Fibroblast of skin of back (primary cell): Measurements from ENCODE around the gene QRICH1.
"Not testable (repeated sequence)": the region's sequence is repeated elsewhere in the genome, so short reads cannot be mapped to it uniquely, and the experiment has no call there.

Source experiments
- DNase-seq: peaks from one replicate; pipeline ENCODE4 v3.0.0-alpha.2; 2013

Gene QRICH1

GRCh38 chr3:49015765-49016164, 78.1 kb downstream of the QRICH1 start:
- no peak for DNase-seq

GRCh38 chr3:49015072-49015471, 78.8 kb downstream of the QRICH1 start:
- DNase-seq = no peak

DNA sequence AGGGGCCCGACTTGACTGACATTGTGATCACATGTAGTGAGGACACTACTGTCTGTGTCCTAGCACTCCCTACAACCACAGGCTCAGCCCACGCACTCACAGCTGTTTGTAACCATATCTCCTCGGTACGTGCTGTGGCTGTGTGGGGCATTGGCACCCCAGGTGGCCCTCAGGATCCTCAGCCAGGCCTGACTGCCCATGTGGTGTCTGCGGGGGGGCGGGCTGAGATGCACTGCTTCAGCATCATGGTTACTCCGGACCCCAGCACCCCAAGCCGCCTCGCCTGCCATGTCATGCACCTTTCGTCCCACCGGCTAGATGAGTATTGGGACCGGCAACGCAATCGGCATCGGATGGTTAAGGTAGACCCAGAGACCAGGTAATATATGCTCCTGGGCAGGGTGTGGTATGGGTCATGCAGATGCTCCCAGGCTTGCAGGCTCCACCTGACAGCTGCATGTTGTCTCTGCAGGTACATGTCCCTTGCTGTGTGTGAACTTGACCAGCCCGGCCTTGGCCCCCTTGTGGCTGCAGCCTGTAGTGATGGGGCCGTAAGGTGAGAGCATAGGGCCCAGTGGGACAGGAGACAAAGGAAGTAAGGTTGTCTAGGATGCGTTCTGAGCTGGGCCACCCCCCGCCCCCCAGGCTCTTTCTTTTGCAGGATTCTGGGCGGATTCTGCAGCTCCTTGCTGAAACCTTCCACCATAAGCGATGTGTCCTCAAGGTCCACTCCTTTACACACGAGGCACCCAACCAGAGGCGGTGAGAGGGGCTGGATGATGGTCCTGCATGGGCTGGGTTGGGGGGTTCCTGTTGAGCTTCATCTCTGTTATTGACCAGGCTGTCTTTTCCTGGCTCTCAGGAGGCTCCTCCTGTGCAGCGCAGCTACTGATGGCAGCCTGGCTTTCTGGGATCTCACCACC, 79.9 kb downstream of the QRICH1 start:
- peak; percentile 26 for DNase-seq

- no peak for DNase-seq
Observed at GRCh38 chr3:49013113-49013737, 80.6 kb downstream of the QRICH1 start.

DNA sequence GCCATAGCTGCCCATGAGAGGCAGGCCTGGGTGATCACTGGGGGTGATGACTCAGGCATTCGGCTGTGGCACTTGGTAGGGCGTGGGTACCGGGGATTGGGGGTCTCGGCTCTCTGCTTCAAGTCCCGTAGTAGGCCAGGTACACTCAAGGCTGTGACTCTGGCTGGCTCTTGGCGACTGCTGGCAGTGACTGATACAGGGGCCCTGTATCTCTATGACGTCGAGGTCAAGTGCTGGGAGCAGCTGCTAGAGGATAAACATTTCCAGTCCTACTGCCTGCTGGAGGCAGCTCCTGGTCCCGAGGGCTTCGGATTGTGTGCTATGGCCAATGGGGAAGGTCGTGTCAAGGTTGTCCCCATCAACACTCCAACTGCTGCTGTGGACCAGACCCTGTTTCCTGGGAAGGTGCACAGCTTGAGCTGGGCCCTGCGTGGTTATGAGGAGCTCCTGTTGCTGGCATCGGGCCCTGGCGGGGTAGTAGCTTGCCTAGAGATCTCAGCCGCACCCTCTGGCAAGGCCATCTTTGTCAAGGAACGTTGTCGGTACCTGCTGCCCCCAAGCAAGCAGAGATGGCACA, 81.3 kb downstream of the QRICH1 start:
- no peak for DNase-seq

- DNase-seq = peak; percentile 51
Observed at GRCh38 chr3:49009396-49009795, 84.5 kb downstream of the QRICH1 start.

DNA sequence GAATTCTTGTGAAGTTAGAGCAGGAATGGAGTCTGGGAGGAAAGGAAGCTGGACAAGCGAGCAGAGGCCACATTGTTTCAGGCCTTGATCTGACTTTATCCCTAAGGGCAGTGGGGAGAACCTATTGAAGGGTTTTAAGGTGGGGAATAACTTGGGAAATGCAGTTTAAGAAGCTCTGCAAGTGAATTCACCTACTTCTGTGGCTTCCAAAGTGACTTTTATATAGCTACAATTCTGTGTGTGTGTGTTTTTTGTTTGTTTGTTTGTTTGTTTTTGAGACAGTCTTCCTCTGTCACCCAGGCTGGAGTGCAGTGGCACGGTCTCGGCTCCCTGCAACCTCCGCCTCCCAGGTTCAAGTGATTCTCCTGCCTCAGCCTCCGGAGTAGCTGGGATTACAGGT, 85.2 kb downstream of the QRICH1 start:
- not testable (repeated sequence) for DNase-seq

- peak; percentile 91 for DNase-seq
Observed at GRCh38 chr3:49007771-49008528, 85.9 kb downstream of the QRICH1 start.

DNA sequence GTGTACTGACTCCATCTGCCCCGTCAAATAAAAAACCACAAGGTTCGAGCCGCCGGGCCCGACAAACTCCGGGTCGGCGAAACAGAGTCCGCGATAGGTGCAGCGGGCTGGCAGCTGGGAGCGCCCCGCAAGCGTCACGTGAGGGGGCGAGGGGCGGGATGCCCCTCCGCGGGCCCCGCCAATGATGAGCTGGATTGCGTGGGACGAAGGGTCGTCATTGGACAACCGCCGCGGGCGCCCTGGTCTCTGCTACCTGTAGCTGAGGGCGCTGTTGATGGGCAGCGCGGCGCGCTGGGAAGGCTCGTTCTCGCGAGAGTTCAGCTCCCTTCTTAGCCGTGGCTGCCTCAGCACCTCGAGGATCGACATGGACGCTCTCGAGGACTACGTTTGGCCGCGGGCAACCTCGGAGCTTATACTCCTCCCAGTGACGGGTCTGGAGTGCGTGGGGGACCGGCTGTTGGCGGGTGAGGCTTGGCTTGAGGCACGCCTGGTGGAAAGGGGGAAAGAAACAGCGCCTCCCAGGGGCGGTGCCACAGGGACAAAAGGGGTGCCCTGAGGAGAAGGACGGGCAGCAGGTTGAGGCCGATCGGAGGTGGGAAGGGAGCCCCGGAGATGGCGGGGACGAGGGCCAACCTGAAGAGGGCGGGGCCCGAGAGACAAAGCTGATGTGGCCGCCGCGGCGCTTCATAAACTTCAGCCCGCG, 86.7 kb downstream of the QRICH1 start, which contains the start of gene WDR6:
WDR6 (plus strand) TSS at position 324 of the 703 bp plus-strand sequence; CDS start at position 365, 41 bp downstream.
- peak; percentile 97 for DNase-seq

DNA sequence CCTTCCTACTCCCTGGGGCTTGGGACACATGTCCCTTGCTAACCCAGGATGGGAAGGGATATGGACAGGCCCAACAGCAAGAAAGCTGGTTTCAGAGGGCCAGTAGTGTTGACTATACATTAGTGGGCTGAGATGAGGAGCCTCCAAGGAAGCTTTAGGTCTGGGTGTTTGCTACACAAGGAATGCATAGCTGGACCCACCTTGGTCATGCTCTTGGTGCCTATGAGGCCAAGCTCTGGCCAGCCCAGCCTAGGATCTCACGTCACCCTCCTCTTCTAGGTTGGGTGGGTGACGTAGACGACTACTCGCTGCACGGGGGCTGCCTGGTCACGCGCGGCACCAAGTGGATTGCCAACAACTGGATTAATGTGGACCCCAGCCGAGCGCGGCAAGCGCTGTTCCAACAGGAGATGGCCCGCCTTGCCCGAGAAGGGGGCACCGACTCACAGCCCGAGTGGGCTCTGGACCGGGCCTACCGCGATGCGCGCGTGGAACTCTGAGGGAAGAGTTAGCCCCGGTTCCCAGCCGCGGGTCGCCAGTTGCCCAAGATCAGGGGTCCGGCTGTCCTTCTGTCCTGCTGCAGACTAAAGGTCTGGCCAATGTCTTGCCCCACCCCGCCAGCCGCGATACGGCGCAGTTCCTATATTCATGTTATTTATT, 87.3 kb downstream of the QRICH1 start:
- DNase-seq = no peak

- no peak for DNase-seq
Observed at GRCh38 chr3:49005998-49006397, 87.9 kb downstream of the QRICH1 start.

DNA sequence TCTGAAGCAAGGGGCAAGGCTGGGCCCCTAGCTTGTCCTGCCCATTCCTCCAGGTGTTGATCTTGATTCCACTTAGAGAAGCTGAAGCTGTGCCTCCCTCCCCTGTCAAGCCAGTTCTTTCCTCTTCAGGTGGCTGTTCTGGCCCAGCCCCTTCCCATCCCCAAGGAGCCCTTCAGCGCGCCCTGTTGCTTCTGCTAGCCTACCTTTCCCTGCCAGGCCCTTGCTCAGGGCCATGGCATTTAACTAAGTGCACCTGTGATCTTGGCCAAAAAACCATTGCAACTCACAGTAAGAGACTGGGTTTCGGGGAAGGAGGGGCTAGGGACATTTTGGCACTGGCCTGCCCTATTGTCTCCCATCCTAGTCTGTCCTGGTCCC, 88.6 kb downstream of the QRICH1 start:
- DNase-seq = no peak

- no peak for DNase-seq
Observed at GRCh38 chr3:49004352-49005302, 89.2 kb downstream of the QRICH1 start.

- no peak for DNase-seq
Observed at GRCh38 chr3:49001155-49001554, 92.7 kb downstream of the QRICH1 start.

- no peak for DNase-seq
Observed at GRCh38 chr3:48999085-48999858, 94.6 kb downstream of the QRICH1 start.

DNA sequence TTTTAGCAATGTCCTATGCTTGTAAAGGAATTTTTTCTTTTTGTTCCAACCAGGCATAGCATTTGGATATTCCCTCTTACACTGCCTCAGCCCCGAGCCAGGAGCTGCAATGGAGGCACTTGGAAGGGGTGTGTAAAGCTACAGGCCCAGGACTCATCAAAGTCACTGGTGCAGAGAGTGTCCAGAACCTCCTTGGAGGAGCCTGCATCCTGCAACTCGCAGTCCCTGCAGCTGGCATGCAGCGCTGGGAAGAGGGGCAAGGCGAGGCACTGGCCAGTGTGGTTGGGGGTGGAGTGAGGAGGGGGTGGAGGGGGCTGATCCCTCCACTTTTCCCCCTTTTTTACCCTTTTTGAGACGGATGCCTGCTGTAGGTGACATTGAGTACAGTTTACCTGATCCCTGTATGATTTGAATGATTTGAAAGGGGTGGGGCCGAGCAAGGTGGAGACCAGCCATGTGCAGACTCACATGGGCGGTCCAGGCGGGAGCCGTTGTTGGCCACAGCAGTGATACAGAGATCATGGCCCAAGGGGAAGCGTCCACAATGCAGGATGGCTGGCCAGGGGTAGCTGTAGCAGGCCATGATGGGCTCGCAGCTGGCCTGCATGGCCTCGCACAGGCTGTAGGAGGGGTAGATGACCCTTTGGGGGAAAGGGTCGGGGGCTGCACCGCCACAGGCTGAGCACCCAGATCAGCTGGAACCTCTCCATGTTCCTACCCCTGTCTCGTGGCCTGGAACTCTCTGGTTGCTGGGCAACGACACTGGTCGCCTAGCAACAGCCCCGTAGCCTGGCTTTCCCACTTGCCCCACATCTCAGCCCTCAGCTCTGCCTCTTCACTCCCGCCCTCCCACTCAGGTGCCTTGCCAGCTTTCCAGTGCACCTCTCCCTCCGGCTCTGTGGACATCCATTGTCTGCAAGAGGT, 95.9 kb downstream of the QRICH1 start:
- no peak for DNase-seq

DNA sequence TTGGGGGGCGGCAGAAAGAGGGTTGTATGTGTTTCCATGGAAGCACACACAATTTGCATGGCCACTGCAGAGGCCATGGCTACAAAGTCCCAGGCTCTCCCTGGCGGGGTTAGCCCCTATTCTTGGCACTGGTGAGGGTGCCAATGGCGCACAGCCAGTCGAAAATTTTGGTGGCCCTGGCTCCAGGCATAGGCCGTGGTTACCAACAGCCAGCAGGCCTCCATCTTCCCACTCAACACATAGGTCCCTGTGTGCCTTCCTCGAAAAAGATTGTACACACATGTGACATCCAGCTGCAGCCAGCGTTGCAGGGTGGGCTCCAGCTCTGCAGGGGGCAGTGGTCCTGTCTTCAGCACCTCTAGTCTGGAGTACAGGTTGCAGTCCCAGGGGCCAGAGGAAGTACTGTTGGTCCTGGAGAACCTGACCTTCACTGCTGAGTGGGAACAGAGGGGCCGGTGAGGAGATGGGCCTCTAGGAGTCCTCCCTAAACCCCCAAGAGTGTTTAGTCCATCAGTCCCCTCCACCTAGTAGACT, 96.7 kb downstream of the QRICH1 start:
- no peak for DNase-seq

GRCh38 chr3:48996640-48997039, 97.2 kb downstream of the QRICH1 start:
- DNase-seq = no peak
